K562 (cell line): ENCODE data around the gene SHISA5. TPM values are rescaled to one million over a fixed set of nuclear protein-coding genes. Genes with fewer than 3 reads are reported as not detected.

Experiments used
- AFF1 ChIP-seq, 2 experiments: fragments of 450-650 bp; IDR thresholded peaks; 2 replicates each; pipeline ENCODE4 v1.6.1; 2018; ENCODE audit warnings: mild to moderate bottlenecking in 2 of 2, low read depth in 1 of 2; ENCODE audit not compliant: partially characterized antibody in 2 of 2
- ARHGAP35 ChIP-seq: fragments of 450-650 bp; IDR thresholded peaks from 2 replicates; pipeline ENCODE4 v1.6.1; 2018; ENCODE audit not compliant: partially characterized antibody
- CUX1 ChIP-seq: fragments of 200-800 bp; sonication (Bioruptor generic); IDR thresholded peaks from 2 replicates; pipeline ENCODE4 v1.6.1; 2016; ENCODE audit warnings: missing genetic modification characterization, missing compliant biosample characterization
- EWSR1 ChIP-seq: fragments of 450-650 bp; IDR thresholded peaks from 2 replicates; pipeline ENCODE4 v1.6.1; 2018; ENCODE audit warnings: borderline replicate concordance, mild to moderate bottlenecking, low read depth, moderate library complexity; ENCODE audit not compliant: partially characterized antibody
- HDAC8 ChIP-seq: fragments of 450-650 bp; IDR thresholded peaks from 2 replicates; pipeline ENCODE4 v1.6.1; 2016; ENCODE audit warnings: mild to moderate bottlenecking, missing genetic modification characterization, moderate library complexity, missing compliant biosample characterization
- HES1 ChIP-seq: fragments of 450-650 bp; IDR thresholded peaks from 2 replicates; pipeline ENCODE4 v1.6.1; 2016; ENCODE audit warnings: low read depth, mild to moderate bottlenecking, moderate library complexity
- MTA1 ChIP-seq: fragments of 450-650 bp; IDR thresholded peaks from 2 replicates; pipeline ENCODE4 v1.6.1; 2017; ENCODE audit warnings: borderline replicate concordance
- RBM22 ChIP-seq: fragments of 200-400 bp; formaldehyde crosslinking; IDR thresholded peaks from 2 replicates; pipeline ENCODE4 v1.6.1; 2018; ENCODE audit warnings: low read length, low read depth; ENCODE audit not compliant: poor library complexity, severe bottlenecking
- SMAD4 ChIP-seq: fragments of 250-450 bp; sonication (Bioruptor Pico); conservative IDR thresholded peaks from 2 replicates; pipeline ENCODE4 v1.8.0; 2021; ENCODE audit warnings: inconsistent platforms, mild to moderate bottlenecking, moderate library complexity
- SMARCE1 ChIP-seq: fragments of 450-650 bp; IDR thresholded peaks from 2 replicates; pipeline ENCODE4 v1.7.1; 2016; ENCODE audit warnings: mild to moderate bottlenecking
- TGIF2 ChIP-seq: sonication (generic); formaldehyde crosslinking; IDR thresholded peaks from 2 replicates; pipeline ENCODE4 v1.8.1; 2022; ENCODE audit warnings: mild to moderate bottlenecking, missing genetic modification reagents, moderate library complexity
- ZNF140 ChIP-seq: fragments of 250-450 bp; sonication (Bioruptor Pico); IDR thresholded peaks from 2 replicates; pipeline ENCODE4 v1.8.0; 2021; ENCODE audit warnings: moderate library complexity, mild to moderate bottlenecking, inconsistent platforms
- ZNF518B ChIP-seq: fragments of 250-450 bp; sonication (Bioruptor Pico); IDR thresholded peaks from 2 replicates; pipeline ENCODE4 v1.5.0; 2021; ENCODE audit warnings: mild to moderate bottlenecking, moderate library complexity
- ZNF780A ChIP-seq: fragments of 250-450 bp; sonication (Bioruptor Pico); IDR thresholded peaks from 2 replicates; pipeline ENCODE4 v1.5.0; 2021; ENCODE audit warnings: mild to moderate bottlenecking
- polyA plus RNA-seq, 8 experiments: library from polyadenylated mRNA; depleted of rRNA in 4 of 8; stranded (reverse) in 5 of 8; unstranded in 3 of 8; fragments of >200 nt; fragmentation: Nextera tagmentation in 2 of 8; fragmentation: Illumina TruSeq in 1 of 8; extraction: Ambion mirVana in 2 of 8; extraction: Trizol in 1 of 8; gene quantifications; 2 replicates each; pipeline versions ENCODE4 v1.2.1 to v1.2.3, GENCODE V29; 2011 to 2014; ENCODE audit warnings: inconsistent platforms in 1 of 8, missing spikeins in 1 of 8
- total RNA-seq, 7 experiments: library from RNA; depleted of rRNA in 6 of 7; stranded (reverse); fragments of >200 nt in 6 of 7; fragmentation: Illumina TruSeq in 2 of 7; extraction: Trizol in 2 of 7; gene quantifications; 2 replicates each; pipeline versions ENCODE4 v1.2.1 to v1.2.3, GENCODE V29; 2011 to 2021; ENCODE audit warnings: low replicate concordance in 1 of 7

The SHISA5 gene
- total and polyA plus RNA-seq, 9 of the 15 experiments (the other 6 are each of a cell fraction or from before 2014, with no cell fraction given): 8.4 to 85.8 (median 56.1) TPM

GRCh38 chr3:48472923-48473616 lies 30.9 kb downstream of the SHISA5 start (continued):
- peak in 1 of 2 experiments; percentile 23 for TF ChIP-seq AFF1 (IDR thresholded peaks at IDR 0.05; ENCODE audit: low read depth in 1 of 2, partially characterized antibody in 2 of 2)
- no peak for TF ChIP-seq ZNF518B
- TF ChIP-seq ARHGAP35: no peak
- TF ChIP-seq SMAD4: no peak
- no peak for TF ChIP-seq ZNF140
- TF ChIP-seq TGIF2 (CRISPR knock-in tag): no peak
- no peak for TF ChIP-seq MTA1
- TF ChIP-seq HES1: no peak
- TF ChIP-seq EWSR1: no peak
- TF ChIP-seq SMARCE1: peak; percentile 56; the same call in 1 of the 2 replicates
- no peak for TF ChIP-seq RBM22
- no peak for TF ChIP-seq HDAC8 (tag)
- no peak for TF ChIP-seq CUX1 (CRISPR knock-in tag)
- TF ChIP-seq ZNF780A (CRISPR knock-in tag): no peak
